Neural progenitor cell (in vitro differentiated cells): ENCODE results near the gene ATP6V0E2. TPM values are rescaled to one million over a fixed set of nuclear protein-coding genes. Genes with fewer than 3 reads are reported as not detected.

ENCODE experiments used
- DNase-seq: peaks from one replicate; pipeline ENCODE4 v3.0.0-alpha.2; 2016; ENCODE audit warnings: low spot score
- H2AFZ ChIP-seq: fragments of 200-600 bp; sonication (generic); replicated peaks from 2 replicates; pipeline ENCODE4 v1.6.1; 2016; ENCODE audit warnings: antibody characterized with exemption
- H3F3A ChIP-seq: fragments of 200-600 bp; sonication (generic); 2 replicates; pipeline ENCODE4 v1.6.1; 2016; ENCODE audit warnings: antibody characterized with exemption, low read depth
- H3K27ac ChIP-seq: fragments of 200-600 bp; sonication (generic); 2 replicates; pipeline ENCODE4 v1.5.1; 2016; ENCODE audit warnings: mild to moderate bottlenecking
- H3K27me3 ChIP-seq: fragments of 200-600 bp; sonication (generic); 2 replicates; pipeline ENCODE4 v1.6.1; 2016; ENCODE audit warnings: mild to moderate bottlenecking, moderate library complexity
- H3K36me3 ChIP-seq: fragments of 200-600 bp; sonication (generic); 2 replicates; pipeline ENCODE4 v1.5.1; 2016
- H3K4me1 ChIP-seq: fragments of 200-600 bp; sonication (generic); 2 replicates; pipeline ENCODE4 v1.6.1; 2016; ENCODE audit warnings: mixed run types
- H3K4me2 ChIP-seq: fragments of 200-600 bp; sonication (generic); 2 replicates; pipeline ENCODE4 v1.6.1; 2016
- H3K4me3 ChIP-seq: fragments of 200-600 bp; sonication (generic); 2 replicates; pipeline ENCODE4 v1.5.1; 2016
- H3K79me2 ChIP-seq: fragments of 200-600 bp; sonication (generic); 2 replicates; pipeline ENCODE4 v1.6.1; 2016; ENCODE audit warnings: low read depth
- H3K9ac ChIP-seq: fragments of 200-600 bp; sonication (generic); 2 replicates; pipeline ENCODE4 v1.6.1; 2016
- H3K9me3 ChIP-seq: fragments of 200-600 bp; sonication (generic); 2 replicates; pipeline ENCODE4 v1.5.1; 2016; ENCODE audit warnings: low read depth
- H4K20me1 ChIP-seq: fragments of 200-600 bp; sonication (generic); 2 replicates; pipeline ENCODE4 v1.6.1; 2016; ENCODE audit warnings: low read depth
- H3K27ac Mint-ChIP-seq: 3 replicates; pipeline ENCODE4 v1.8.0; 2021; ENCODE audit warnings: mixed read lengths
- H3K27me3 Mint-ChIP-seq: 2 replicates; pipeline ENCODE4 v1.8.0; 2022; ENCODE audit warnings: low read depth, mild to moderate bottlenecking, inconsistent platforms, moderate library complexity, mixed read lengths; ENCODE audit not compliant: insufficient read depth
- H3K36me3 Mint-ChIP-seq: 3 replicates; pipeline ENCODE4 v1.8.0; 2021; ENCODE audit warnings: mixed read lengths
- H3K4me1 Mint-ChIP-seq: 3 replicates; pipeline ENCODE4 v1.8.0; 2021; ENCODE audit warnings: mixed read lengths
- H3K4me3 Mint-ChIP-seq: 3 replicates; pipeline ENCODE4 v1.8.0; 2021; ENCODE audit warnings: mild to moderate bottlenecking, moderate library complexity, mixed read lengths
- H3K9me3 Mint-ChIP-seq: 3 replicates; pipeline ENCODE4 v1.8.0; 2020; ENCODE audit warnings: mixed read lengths
- EZH2 ChIP-seq: fragments of 200-600 bp; sonication (generic); IDR thresholded peaks from 2 replicates; pipeline ENCODE4 v1.6.1; 2017; ENCODE audit warnings: antibody characterized with exemption, mild to moderate bottlenecking, moderate library complexity
- EZH2phosphoT487 ChIP-seq: fragments of 200-600 bp; sonication (generic); IDR thresholded peaks from 2 replicates; pipeline ENCODE4 v1.6.1; 2017; ENCODE audit warnings: antibody characterized with exemption
- total RNA-seq: library from RNA; depleted of rRNA; stranded (reverse); fragments of >200 nt; gene quantifications from 2 replicates; pipeline ENCODE4 v1.2.3, GENCODE V29; 2015; ENCODE audit warnings: low replicate concordance
- TF ChIP-seq, protein P1 (sequence below): fragments of 200-600 bp; sonication (generic); IDR thresholded peaks from 2 replicates; pipeline ENCODE4 v1.5.1; 2017; ENCODE audit warnings: antibody characterized with exemption, mild to moderate bottlenecking

ATP6V0E2 gene
- 14.6 and 45.2 TPM in 2 replicates for total RNA-seq

DNA sequence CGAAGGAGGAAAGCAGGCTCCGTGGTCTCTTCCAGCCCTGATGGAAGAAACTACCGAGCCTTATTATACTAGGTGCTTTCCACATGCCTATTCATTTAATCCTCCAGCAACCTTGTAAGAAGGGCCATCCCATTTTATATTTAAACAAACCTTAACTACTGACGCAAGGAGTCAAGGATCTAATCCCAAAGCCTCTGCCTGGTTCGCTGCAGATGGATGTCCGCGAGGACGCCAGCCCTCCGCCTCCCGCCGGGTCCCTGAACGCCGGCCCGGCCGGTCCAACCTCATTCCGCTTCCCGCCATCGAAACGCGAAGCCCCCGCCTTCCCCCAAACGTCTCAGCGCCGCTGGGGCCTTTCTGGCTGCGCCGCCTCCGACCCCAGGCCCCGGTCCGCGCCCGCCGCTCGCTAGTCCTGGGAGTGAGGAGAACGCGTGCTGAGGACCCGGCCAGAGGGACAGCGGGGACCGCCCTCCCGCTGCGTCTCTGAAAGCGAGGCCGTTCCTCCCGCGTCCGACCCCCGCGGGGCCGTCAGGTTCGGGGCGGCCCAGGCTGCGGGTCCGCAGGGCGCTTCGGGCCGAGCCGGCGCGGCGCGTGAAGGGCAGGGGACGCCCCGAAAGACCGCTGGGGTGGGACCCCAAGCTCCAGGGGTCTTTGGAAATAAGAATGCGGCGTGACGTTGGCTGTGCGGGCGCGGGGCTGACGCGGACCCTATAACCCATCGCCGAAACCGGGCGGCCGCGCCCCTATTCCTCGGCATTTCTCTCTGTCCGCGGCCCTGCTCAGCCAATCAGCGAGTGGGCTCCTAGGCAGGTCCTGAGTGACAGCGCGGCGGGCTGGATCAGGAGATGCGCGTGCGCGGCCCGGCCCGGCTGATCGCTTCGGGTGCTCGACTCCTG, at the start of gene ATP6V0E2:
TSS of gene ATP6V0E2 (plus strand) at position 896 of the 896 bp plus-strand sequence. CDS start 97 bp downstream, outside the sequence.
- Histone ChIP-seq H3K27me3 (peaks cover 24% of the 10 kb centered on the region), H3K9me3 (no peaks in the 10 kb centered on the region), H3K36me3 (no peaks in the 10 kb centered on the region), H3K4me1 (peaks cover 7% of the 10 kb centered on the region), H2AFZ (peak within 1 kb of the TSS; percentile 74), H3F3A (peaks cover 20% of the 10 kb centered on the region), H3K4me3 (peak within 1 kb of the TSS; percentile 73), H3K27ac (no peak within 1 kb of the TSS), H4K20me1 (no peaks in the 10 kb centered on the region), H3K79me2 (no peaks in the 10 kb centered on the region), H3K9ac (no peak within 1 kb of the TSS), H3K4me2 (peak within 1 kb of the TSS; percentile 91)
- Mint-ChIP-seq H3K4me3 (peak within 1 kb of the TSS; percentile 90), H3K36me3 (peaks cover 6% of the 10 kb centered on the region), H3K4me1 (peaks cover 33% of the 10 kb centered on the region), H3K27ac (peak within 1 kb of the TSS; percentile 51), H3K27me3 (peaks cover 20% of the 10 kb centered on the region), H3K9me3 (no peaks in the 10 kb centered on the region)
- TF ChIP-seq, protein P1, sequence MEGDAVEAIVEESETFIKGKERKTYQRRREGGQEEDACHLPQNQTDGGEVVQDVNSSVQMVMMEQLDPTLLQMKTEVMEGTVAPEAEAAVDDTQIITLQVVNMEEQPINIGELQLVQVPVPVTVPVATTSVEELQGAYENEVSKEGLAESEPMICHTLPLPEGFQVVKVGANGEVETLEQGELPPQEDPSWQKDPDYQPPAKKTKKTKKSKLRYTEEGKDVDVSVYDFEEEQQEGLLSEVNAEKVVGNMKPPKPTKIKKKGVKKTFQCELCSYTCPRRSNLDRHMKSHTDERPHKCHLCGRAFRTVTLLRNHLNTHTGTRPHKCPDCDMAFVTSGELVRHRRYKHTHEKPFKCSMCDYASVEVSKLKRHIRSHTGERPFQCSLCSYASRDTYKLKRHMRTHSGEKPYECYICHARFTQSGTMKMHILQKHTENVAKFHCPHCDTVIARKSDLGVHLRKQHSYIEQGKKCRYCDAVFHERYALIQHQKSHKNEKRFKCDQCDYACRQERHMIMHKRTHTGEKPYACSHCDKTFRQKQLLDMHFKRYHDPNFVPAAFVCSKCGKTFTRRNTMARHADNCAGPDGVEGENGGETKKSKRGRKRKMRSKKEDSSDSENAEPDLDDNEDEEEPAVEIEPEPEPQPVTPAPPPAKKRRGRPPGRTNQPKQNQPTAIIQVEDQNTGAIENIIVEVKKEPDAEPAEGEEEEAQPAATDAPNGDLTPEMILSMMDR: no peak
- no peak for TF ChIP-seq EZH2
- no peak for TF ChIP-seq EZH2phosphoT487
- DNase-seq: peak; percentile 96

DNA sequence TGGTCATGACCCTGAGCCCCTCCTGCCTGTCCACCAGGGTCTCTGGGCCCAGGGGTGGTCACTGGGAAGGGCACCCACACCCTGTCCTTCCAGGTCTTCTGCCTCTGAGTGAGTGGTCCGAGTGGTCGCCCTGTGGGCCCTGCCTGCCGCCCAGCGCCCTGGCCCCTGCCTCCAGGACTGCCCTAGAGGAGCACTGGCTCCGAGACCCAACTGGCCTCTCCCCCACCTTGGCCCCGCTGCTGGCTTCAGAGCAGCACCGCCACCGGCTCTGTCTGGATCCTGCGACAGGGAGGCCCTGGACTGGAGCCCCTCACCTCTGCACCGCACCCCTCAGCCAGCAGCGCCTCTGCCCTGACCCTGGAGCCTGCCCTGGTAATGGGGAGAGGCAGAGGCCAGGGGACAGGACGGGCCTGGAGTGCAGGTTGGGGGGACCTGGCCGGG, 49.4 kb upstream of the ATP6V0E2 start:
- Histone ChIP-seq H4K20me1 (no peaks in the 10 kb centered on the region), H3K4me1 (no peaks in the 10 kb centered on the region), H2AFZ (no peak overlapping the region), H3K9ac (no peak overlapping the region), H3K4me3 (no peak overlapping the region), H3K27me3 (no peaks in the 10 kb centered on the region), H3K4me2 (no peak overlapping the region), H3K9me3 (no peaks in the 10 kb centered on the region), H3K79me2 (no peaks in the 10 kb centered on the region), H3K36me3 (no peaks in the 10 kb centered on the region), H3F3A (no peaks in the 10 kb centered on the region), H3K27ac (no peak overlapping the region)
- Mint-ChIP-seq H3K27ac (no peak overlapping the region), H3K27me3 (peaks cover 9% of the 10 kb centered on the region), H3K4me3 (no peak overlapping the region), H3K9me3 (no peaks in the 10 kb centered on the region), H3K4me1 (no peaks in the 10 kb centered on the region), H3K36me3 (no peaks in the 10 kb centered on the region)
- no peak for TF ChIP-seq EZH2
- no peak for TF ChIP-seq EZH2phosphoT487
- TF ChIP-seq, protein P1: no peak
- DNase-seq: no peak

DNA sequence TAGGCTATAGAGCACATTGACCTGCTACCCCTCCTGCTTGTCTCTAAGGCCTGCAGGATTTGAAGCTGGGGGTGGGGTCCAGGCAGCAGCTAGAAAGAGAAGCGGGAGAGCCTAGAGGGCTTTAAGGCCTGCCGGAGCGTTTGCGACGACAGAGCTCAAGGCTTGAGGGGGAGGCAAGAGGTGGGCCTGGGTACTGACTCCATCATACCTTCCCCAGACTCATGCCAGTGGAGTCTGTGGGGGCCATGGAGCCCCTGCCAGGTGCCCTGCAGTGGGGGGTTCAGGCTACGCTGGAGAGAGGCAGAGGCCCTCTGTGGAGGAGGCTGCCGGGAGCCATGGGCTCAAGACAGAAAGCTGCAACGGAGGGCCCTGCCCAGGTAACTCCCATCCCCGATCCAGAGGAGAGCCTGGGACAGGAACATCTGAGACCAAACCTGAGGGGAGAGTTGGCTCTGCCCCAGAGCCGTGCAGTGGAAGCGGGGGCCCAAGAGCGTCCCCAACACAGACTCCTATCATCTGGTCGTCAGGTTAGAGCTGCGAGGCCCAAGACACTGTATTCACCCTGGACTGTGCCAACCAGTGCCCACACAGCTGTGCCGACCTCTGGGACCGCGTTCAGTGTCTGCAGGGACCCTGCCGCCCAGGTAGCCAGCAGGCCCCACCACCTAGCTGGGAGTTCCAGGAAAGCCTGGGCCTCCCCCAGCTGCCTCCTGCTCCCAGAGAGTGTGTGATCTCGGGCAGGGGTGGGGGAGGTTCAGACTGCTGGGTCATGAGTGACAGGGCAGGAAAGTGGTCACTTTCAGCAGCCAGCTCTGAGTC, 48.8 kb upstream of the ATP6V0E2 start:
- H3K36me3 Mint-ChIP-seq: no peaks in the 10 kb centered on the region
- H3K4me2 ChIP-seq: no peak overlapping the region
- no peak overlapping the region for H3K27ac Mint-ChIP-seq
- H4K20me1 ChIP-seq: no peaks in the 10 kb centered on the region
- DNase-seq: no peak
- H3F3A ChIP-seq: no peaks in the 10 kb centered on the region
- H3K4me3 Mint-ChIP-seq: no peak overlapping the region
- H3K79me2 ChIP-seq: no peaks in the 10 kb centered on the region
- H3K36me3 ChIP-seq: no peaks in the 10 kb centered on the region
- H3K27me3 ChIP-seq: no peaks in the 10 kb centered on the region
- no peaks in the 10 kb centered on the region for H3K4me1 ChIP-seq
- no peak overlapping the region for H2AFZ ChIP-seq
- no peak overlapping the region for H3K27ac ChIP-seq
- H3K4me3 ChIP-seq: no peak overlapping the region
- no peaks in the 10 kb centered on the region for H3K9me3 ChIP-seq
- H3K4me1 Mint-ChIP-seq: no peaks in the 10 kb centered on the region
- TF ChIP-seq, protein P1: no peak
- TF ChIP-seq EZH2phosphoT487 (no peak), EZH2 (no peak)
- H3K9me3 Mint-ChIP-seq: no peaks in the 10 kb centered on the region
- no peak overlapping the region for H3K9ac ChIP-seq
- H3K27me3 Mint-ChIP-seq: peaks cover 9% of the 10 kb centered on the region
